Measurements from ENCODE around the gene CRYBG1.

DNA sequence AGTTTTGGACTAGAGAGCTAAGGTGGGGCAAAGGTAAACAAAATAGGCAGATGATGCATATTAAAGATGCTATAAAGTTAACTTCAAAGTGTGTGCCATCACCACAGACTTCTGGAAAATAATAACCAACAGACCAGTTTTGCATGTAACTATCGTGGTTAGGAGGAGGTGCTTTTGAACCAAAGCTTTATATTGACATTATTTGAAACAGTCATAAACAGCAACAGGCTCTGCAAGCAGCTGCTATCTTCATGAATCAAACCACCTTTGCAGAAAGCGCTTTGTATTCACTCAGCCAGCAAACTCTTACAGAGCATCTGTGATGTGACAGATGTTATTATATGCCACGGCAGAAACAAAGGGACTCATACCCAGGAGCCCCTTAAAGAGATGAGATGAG, 81.9 kb downstream of the CRYBG1 start:
- TF ChIP-seq EZH2 (IDR thresholded peaks at IDR 0.05) (no peak), POLR2AphosphoS5 (IDR thresholded peaks at IDR 0.05; ENCODE audit: borderline replicate concordance, low read depth, low read length) (no peak)

All from SK-N-MC (cell line).